HEK293T (cell line): Measurements from ENCODE around the gene MAP2K5.

ENCODE experiments used
- CTCF ChIA-PET: fragments of 350-600 bp; formaldehyde crosslinking; extraction: SDS; loops from one replicate; lab custom pipeline; 2021; ENCODE audit warnings: antibody characterized with exemption, inconsistent platforms; lab: Yijun Ruan, JAX
- POLR2A ChIA-PET: fragments of 350-600 bp; formaldehyde crosslinking; extraction: SDS; loops from one replicate; lab custom pipeline; 2020; ENCODE audit warnings: antibody characterized with exemption, inconsistent platforms; lab: Yijun Ruan, JAX
- DNase-seq: peaks from one replicate; pipeline ENCODE4 v3.0.0; 2012; ENCODE audit warnings: mixed read lengths; ENCODE audit errors: extremely low spot score
- ARNT ChIP-seq: fragments of 450-650 bp; IDR thresholded peaks from 2 replicates; pipeline ENCODE4 v1.6.1; 2017; ENCODE audit warnings: mild to moderate bottlenecking
- BHLHE40 ChIP-seq: fragments of 450-650 bp; IDR thresholded peaks from 2 replicates; pipeline ENCODE4 v1.6.1; 2016; ENCODE audit warnings: mild to moderate bottlenecking, moderate library complexity, borderline replicate concordance
- CTBP1 ChIP-seq: fragments of 450-650 bp; IDR thresholded peaks from 2 replicates; pipeline ENCODE4 v1.6.1; 2016; ENCODE audit warnings: borderline replicate concordance
- ELF4 ChIP-seq: fragments of 450-650 bp; IDR thresholded peaks from 2 replicates; pipeline ENCODE4 v1.6.1; 2017; ENCODE audit warnings: antibody characterized with exemption
- FOXA1 ChIP-seq: fragments of 450-650 bp; IDR thresholded peaks from 2 replicates; pipeline ENCODE4 v1.6.1; 2016; ENCODE audit warnings: mild to moderate bottlenecking
- FOXK2 ChIP-seq: fragments of 450-650 bp; IDR thresholded peaks from 2 replicates; pipeline ENCODE4 v1.6.1; 2016; ENCODE audit warnings: mild to moderate bottlenecking
- FOXM1 ChIP-seq: fragments of 450-650 bp; IDR thresholded peaks from 2 replicates; pipeline ENCODE4 v1.6.1; 2017; ENCODE audit warnings: mild to moderate bottlenecking, borderline replicate concordance
- HDGF ChIP-seq: fragments of 450-650 bp; IDR thresholded peaks from 2 replicates; pipeline ENCODE4 v1.6.1; 2017; ENCODE audit warnings: antibody characterized with exemption, borderline replicate concordance
- L3MBTL2 ChIP-seq: fragments of 450-650 bp; conservative IDR thresholded peaks from 2 replicates; pipeline ENCODE4 v1.6.1; 2016; ENCODE audit warnings: mild to moderate bottlenecking
- LEF1 ChIP-seq: fragments of 450-650 bp; IDR thresholded peaks from 2 replicates; pipeline ENCODE4 v1.6.1; 2017; ENCODE audit warnings: mild to moderate bottlenecking, borderline replicate concordance
- NFRKB ChIP-seq: fragments of 450-650 bp; IDR thresholded peaks from 2 replicates; pipeline ENCODE4 v1.6.1; 2016; ENCODE audit warnings: mild to moderate bottlenecking, moderate library complexity
- SP1 ChIP-seq: fragments of 450-650 bp; IDR thresholded peaks from 2 replicates; pipeline ENCODE4 v1.6.1; 2017
- SUZ12 ChIP-seq: fragments of 450-650 bp; IDR thresholded peaks from 2 replicates; pipeline ENCODE4 v1.6.1; 2016; ENCODE audit warnings: mild to moderate bottlenecking
- TARDBP ChIP-seq: fragments of 450-650 bp; IDR thresholded peaks from 2 replicates; pipeline ENCODE4 v1.6.1; 2016
- ZNF384 ChIP-seq: fragments of 450-650 bp; IDR thresholded peaks from 2 replicates; pipeline ENCODE4 v1.6.1; 2016
- TF ChIP-seq, protein P1 (sequence below): fragments of 450-650 bp; IDR thresholded peaks from 2 replicates; pipeline ENCODE4 v1.6.1; 2016

The MAP2K5 gene

DNA sequence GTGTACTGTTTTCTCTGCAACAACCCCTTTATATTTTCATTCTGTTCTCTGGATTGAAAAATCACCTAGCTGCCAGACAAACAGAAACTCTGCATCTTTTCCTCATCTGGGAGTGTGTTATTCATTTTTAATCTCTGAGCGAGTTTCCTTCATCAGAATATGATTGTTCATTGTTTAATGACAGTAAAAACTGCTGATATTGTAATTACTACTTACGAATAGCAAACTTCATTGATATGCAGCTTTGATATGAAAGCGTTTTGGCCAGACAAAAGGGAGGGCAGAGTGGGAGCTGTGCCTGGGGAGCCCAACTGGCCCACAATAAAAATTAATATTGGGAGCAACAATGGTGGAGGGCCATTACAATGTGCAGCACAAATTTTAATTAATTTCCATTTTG is 150.1 kb downstream of the MAP2K5 start:
- no peak for DNase-seq
- POLR2A ChIA-PET, result no interaction called here
- TF ChIP-seq L3MBTL2 (no peak), ZNF384 (no peak), SUZ12 (no peak), HDGF (no peak), TARDBP (no peak), FOXK2 (no peak), ELF4 (no peak), BHLHE40 (no peak), CTBP1 (no peak), FOXA1 (no peak), SP1 (no peak), LEF1 (no peak), NFRKB (no peak), ARNT (no peak), FOXM1 (no peak)
- TF ChIP-seq, protein P1, sequence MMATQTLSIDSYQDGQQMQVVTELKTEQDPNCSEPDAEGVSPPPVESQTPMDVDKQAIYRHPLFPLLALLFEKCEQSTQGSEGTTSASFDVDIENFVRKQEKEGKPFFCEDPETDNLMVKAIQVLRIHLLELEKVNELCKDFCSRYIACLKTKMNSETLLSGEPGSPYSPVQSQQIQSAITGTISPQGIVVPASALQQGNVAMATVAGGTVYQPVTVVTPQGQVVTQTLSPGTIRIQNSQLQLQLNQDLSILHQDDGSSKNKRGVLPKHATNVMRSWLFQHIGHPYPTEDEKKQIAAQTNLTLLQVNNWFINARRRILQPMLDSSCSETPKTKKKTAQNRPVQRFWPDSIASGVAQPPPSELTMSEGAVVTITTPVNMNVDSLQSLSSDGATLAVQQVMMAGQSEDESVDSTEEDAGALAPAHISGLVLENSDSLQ, result no peak
- CTCF ChIA-PET, result no interaction called here

DNA sequence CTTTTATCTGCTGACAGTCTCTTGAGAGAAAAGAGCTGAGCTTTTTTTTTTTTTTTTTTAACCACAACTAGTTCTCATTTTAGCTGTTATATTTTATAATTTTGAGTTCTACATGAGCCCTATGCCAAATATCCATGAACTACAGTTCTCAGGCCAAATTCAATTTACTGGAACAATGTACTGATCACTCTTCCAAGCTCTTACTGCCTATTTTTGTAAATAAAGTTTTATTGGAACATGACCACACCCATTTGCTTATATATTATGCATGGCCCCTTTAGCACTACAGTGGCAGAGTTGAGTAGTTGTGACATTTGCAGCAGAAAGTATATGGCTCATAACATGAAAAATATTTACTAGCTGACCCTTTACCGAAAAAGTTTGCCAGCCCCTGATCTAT is 153.6 kb downstream of the MAP2K5 start:
- no peak for DNase-seq
- ChIA-PET CTCF (no interaction called here), POLR2A (no interaction called here)
- peak; percentile 75 for TF ChIP-seq ZNF384
- TF ChIP-seq SUZ12, result no peak

DNA sequence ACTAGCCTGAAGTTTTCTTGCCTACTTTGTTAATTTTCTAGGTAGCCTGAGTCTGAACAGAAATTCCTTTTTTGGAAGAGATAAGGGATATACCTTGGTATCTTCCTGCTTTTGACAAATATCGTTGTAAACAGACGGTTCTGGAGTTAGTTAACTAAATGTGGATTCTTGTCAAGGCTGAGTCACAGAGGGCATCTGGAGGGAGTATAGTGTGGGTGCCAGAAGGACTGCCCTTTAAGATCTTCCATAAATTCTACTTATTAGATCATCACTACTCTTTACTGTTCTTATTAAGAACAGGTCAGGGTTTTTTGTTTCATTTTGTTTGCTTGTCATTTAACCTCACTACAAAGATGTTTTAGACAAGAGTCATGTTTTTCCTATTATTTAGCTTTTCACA is 157.5 kb downstream of the MAP2K5 start:
- DNase-seq, result no peak
- ChIA-PET POLR2A (interaction anchor here (0.8 kb wide), 1 partner anchor 158 kb away, joined by 3 read pairs; the partner anchor contains the start of gene MAP2K5), CTCF (no interaction called here)
- TF ChIP-seq ARNT (no peak), ZNF384 (no peak), L3MBTL2 (no peak), LEF1 (no peak), TARDBP (no peak), HDGF (no peak), CTBP1 (no peak), NFRKB (no peak), ELF4 (no peak), FOXA1 (no peak), SP1 (no peak), SUZ12 (no peak), BHLHE40 (no peak), FOXK2 (no peak), FOXM1 (no peak)
- TF ChIP-seq, protein P1, result no peak

DNA sequence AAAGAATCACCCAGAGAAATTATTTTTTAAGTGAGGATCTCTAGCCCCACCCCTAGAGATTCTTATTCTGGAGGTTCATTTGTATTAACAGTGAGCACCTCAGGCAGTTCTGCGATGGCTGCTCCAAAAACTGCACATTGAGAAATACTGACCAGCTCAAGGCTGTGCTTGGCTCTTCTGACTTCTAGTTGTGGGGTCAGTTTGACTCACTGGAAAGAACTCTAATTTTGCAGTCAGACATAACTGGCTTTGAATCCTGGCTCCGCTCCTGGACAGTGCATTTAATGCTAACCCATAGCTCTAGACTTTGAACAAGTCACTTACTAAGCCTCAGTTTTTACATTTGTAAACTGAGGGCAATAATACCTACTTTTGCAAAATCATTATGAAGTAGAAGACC is 159.2 kb downstream of the MAP2K5 start:
- ChIA-PET CTCF (no interaction called here), POLR2A (no interaction called here)
- TF ChIP-seq, protein P1, result no peak
- no peak for TF ChIP-seq LEF1
- no peak for TF ChIP-seq FOXA1
- TF ChIP-seq SP1, result no peak
- TF ChIP-seq HDGF, result no peak
- TF ChIP-seq TARDBP, result no peak
- TF ChIP-seq CTBP1, result no peak
- TF ChIP-seq FOXK2, result no peak
- no peak for TF ChIP-seq FOXM1
- TF ChIP-seq BHLHE40, result no peak
- TF ChIP-seq L3MBTL2, result no peak
- TF ChIP-seq ELF4, result no peak
- no peak for DNase-seq

GRCh38 chr15:67707520-67708283 is 165.2 kb downstream of the MAP2K5 start:
- CTCF ChIA-PET, result no interaction called here
- no peak for DNase-seq
- TF ChIP-seq ARNT, result no peak
- TF ChIP-seq BHLHE40, result no peak
- no peak for TF ChIP-seq SUZ12
- no peak for TF ChIP-seq LEF1
- POLR2A ChIA-PET, result no interaction called here

DNA sequence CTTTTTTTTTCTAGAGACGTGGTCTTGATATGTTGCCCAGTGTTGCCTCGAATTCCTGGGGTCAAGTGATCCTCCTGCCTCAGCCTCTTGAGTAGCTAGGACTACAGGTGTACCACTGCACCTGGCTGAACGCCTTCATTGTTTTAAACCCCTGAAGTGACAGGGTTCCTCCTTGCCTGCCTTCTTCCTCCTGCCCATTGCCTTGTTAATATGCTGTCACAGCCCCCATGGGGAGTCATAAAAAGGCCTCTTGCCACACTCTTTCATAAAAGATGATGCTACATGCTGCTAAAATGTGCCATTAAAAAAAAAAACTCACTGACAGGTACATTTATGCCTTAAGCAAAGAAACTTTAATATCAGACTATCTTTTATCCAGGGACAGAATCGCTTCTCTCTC is 166.0 kb downstream of the MAP2K5 start:
- ChIA-PET POLR2A (no interaction called here), CTCF (no interaction called here)
- TF ChIP-seq, protein P1, result peak; percentile 12; the same call in 1 of the 2 replicates
- TF ChIP-seq SUZ12, result no peak
- DNase-seq, result no peak
